A673 (cell line): Measurements from ENCODE around the gene MRPL10. TPM values are rescaled to one million over a fixed set of nuclear protein-coding genes. Genes with fewer than 3 reads are reported as not detected.

Experiments used
- BruUV-seq: library from RNA; stranded (reverse); fragments of 400-500 nt; replicated peaks from 2 replicates; lab custom pipeline; 2021; lab: Mats Ljungman, UMichigan
- CTCF ChIA-PET: fragments of 300-600 bp; sonication (Branson Sonifier 250); formaldehyde crosslinking; loops from one replicate; lab custom pipeline; 2022; ENCODE audit warnings: antibody characterized with exemption; lab: Charles Lee
- POLR2A ChIA-PET: fragments of 300-600 bp; sonication (Branson Sonifier 250); formaldehyde crosslinking; loops from one replicate; lab custom pipeline; 2022; ENCODE audit warnings: antibody characterized with exemption; ENCODE audit not compliant: low non-redundant PET; lab: Charles Lee
- DNase-seq: peaks from one replicate; pipeline ENCODE4 v3.0.0-alpha.2; 2015; ENCODE audit warnings: low spot score
- H3K27ac ChIP-seq: fragments of 200-600 bp; sonication (generic); 2 replicates; pipeline ENCODE4 v1.5.1; 2016; ENCODE audit warnings: mixed run types, low read depth, mild to moderate bottlenecking, mixed read lengths, antibody characterized with exemption, low read length; ENCODE audit not compliant: poor library complexity, severe bottlenecking
- H3K27me3 ChIP-seq: fragments of 200-600 bp; sonication (generic); replicated peaks from 2 replicates; pipeline ENCODE4 v1.6.1; 2017; ENCODE audit warnings: mixed run types, low read depth, mild to moderate bottlenecking, mixed read lengths, antibody characterized with exemption, low read length; ENCODE audit not compliant: insufficient read depth, poor library complexity
- H3K36me3 ChIP-seq: fragments of 200-600 bp; sonication (generic); 2 replicates; pipeline ENCODE4 v1.6.1; 2016; ENCODE audit warnings: mixed run types, mild to moderate bottlenecking, mixed read lengths, antibody characterized with exemption, low read length; ENCODE audit not compliant: insufficient read depth, poor library complexity, severe bottlenecking
- H3K4me1 ChIP-seq: fragments of 200-600 bp; sonication (generic); 2 replicates; pipeline ENCODE4 v1.6.1; 2017; ENCODE audit warnings: mixed run types, mild to moderate bottlenecking, mixed read lengths, antibody characterized with exemption, low read length; ENCODE audit not compliant: insufficient read depth, poor library complexity, severe bottlenecking
- H3K4me3 ChIP-seq: fragments of 200-600 bp; sonication (generic); 2 replicates; pipeline ENCODE4 v1.5.1; 2016; ENCODE audit warnings: low read depth, mixed run types, mild to moderate bottlenecking, mixed read lengths, low read length; ENCODE audit not compliant: poor library complexity, severe bottlenecking
- H3K9me3 ChIP-seq: fragments of 200-600 bp; sonication (generic); 2 replicates; pipeline ENCODE4 v1.6.1; 2016; ENCODE audit warnings: mixed run types, low read depth, mild to moderate bottlenecking, mixed read lengths, antibody characterized with exemption, low read length; ENCODE audit not compliant: poor library complexity, severe bottlenecking
- CTCF ChIP-seq: fragments of 300-800, 200-600 bp; sonication (generic); conservative IDR thresholded peaks from 2 replicates; pipeline ENCODE4 v1.5.1; 2017; ENCODE audit warnings: low read depth, mild to moderate bottlenecking, antibody characterized with exemption, low read length, moderate library complexity, mixed read lengths
- EZH2 ChIP-seq: fragments of 200-600 bp; sonication (generic); IDR thresholded peaks from 2 replicates; pipeline ENCODE4 v1.6.1; 2017; ENCODE audit warnings: borderline replicate concordance, low read depth, mild to moderate bottlenecking, mixed read lengths, antibody characterized with exemption, low read length; ENCODE audit not compliant: poor library complexity, severe bottlenecking
- intact Hi-C: fragments of 100-400 bp; cut with micrococcal nuclease; formaldehyde crosslinking; loops from one replicate; pipeline ENCODE4 v1.10.0; 2022; ENCODE audit not compliant: unreplicated experiment
- total RNA-seq: library from RNA; stranded (reverse); gene quantifications from 2 replicates; pipeline ENCODE4 v1.2.3, GENCODE V29; 2021

MRPL10 gene
- total RNA-seq, 1 experiment from 2014 or later, result 30.5 TPM

GRCh38 chr17:47857551-47858455 lies 26.5 kb upstream of the MRPL10 start:
- no peak for DNase-seq
- Histone ChIP-seq H3K9me3 (no peaks in the 10 kb centered on the region), H3K4me1 (no peaks in the 10 kb centered on the region), H3K36me3 (no peaks in the 10 kb centered on the region), H3K27ac (no peak overlapping the region), H3K27me3 (peaks cover 28% of the 10 kb centered on the region), H3K4me3 (no peak overlapping the region)
- ChIA-PET CTCF (no interaction called here), POLR2A (no interaction called here)
- intact Hi-C loops, result no loop called here
- TF ChIP-seq EZH2 (no peak), CTCF (no peak)
- no TSS peak for BruUV-seq

- TF ChIP-seq CTCF (no peak), EZH2 (no peak)
- Histone ChIP-seq H3K36me3 (no peaks in the 10 kb centered on the region), H3K9me3 (no peaks in the 10 kb centered on the region), H3K4me3 (no peak overlapping the region), H3K27ac (no peak overlapping the region), H3K4me1 (no peaks in the 10 kb centered on the region), H3K27me3 (peaks cover 38% of the 10 kb centered on the region)
- ChIA-PET POLR2A (no interaction called here), CTCF (no interaction called here)
- no TSS peak for BruUV-seq
- no peak for DNase-seq
- intact Hi-C loops, result no loop called here
Observed at GRCh38 chr17:47856830-47857229, 25.5 kb upstream of the MRPL10 start.

GRCh38 chr17:47855737-47856136 lies 24.4 kb upstream of the MRPL10 start:
- intact Hi-C loops, result no loop called here
- peak; percentile 13 for DNase-seq
- H3K36me3 ChIP-seq, result no peaks in the 10 kb centered on the region
- H3K4me1 ChIP-seq, result no peaks in the 10 kb centered on the region
- H3K27ac ChIP-seq, result no peak overlapping the region
- ChIA-PET CTCF (no interaction called here), POLR2A (no interaction called here)
- BruUV-seq, result no TSS peak
- TF ChIP-seq CTCF (no peak), EZH2 (no peak)
- no peaks in the 10 kb centered on the region for H3K9me3 ChIP-seq
- peaks cover 49% of the 10 kb centered on the region for H3K27me3 ChIP-seq
- no peak overlapping the region for H3K4me3 ChIP-seq
